Germinal center (tissue), 1 donor: Measurements from ENCODE around the gene SPEG.
"Not testable (repeated sequence)": the region's sequence is repeated elsewhere in the genome, so short reads cannot be mapped to it uniquely, and the experiment has no call there.

Experiments
- DNase-seq: peaks from one replicate; pipeline ENCODE4 v3.0.0; 2012; ENCODE audit warnings: mixed read lengths, low spot score

SPEG gene

GRCh38 chr2:219434718-219435525 is at the start of gene SPEG:
SPEG (plus strand) TSS chr2:219434843; CDS start chr2:219434978, 135 bp downstream.
- no peak for DNase-seq

DNA sequence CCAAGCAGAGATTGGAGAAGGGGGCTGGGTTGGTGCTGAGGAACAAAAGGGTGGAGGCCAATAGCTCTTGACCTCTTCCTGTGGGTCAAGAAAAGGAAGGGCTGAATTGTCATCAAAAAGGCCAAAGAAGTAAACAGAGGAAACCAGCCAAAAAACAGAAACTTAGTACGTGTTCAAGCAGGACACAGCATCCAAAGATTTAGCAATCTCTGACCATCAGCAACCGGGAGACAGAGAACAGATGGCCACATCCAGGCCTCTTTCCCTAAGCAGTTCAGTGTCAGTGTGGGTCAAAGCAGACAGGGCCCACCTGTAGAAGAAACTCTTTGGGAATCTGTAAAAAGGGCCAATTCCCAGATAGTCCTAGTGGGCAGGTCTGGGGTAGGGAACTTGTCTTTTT is 49.8 kb upstream of the SPEG start:
- no peak for DNase-seq

DNA sequence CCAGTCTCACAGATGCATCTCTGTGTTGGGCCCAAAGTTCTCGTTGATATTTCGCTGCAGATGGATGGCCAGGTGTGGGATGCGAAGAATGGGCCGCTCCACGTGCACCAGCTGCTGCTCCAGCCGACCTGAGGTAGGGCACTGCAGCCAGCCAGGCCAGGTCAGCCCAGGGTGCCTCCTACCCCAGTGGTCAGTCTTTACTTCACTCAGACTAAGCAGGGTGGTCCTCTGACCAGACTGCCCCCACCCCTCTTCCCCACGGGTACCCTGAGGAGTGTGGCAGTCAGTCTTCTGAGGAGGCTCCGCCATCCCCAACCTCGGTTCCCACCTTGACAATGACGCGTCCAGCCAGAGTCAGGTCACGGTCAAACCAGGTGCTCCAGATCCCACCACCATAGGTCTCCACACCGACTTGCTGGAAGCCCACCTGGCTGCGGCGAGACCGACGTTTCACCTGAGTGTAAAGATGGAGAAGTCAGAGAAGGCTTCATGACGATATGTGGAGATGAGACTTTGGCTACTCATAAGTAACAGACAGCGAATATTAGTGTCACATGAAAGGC is 48.6 kb upstream of the SPEG start:
- DNase-seq: no peak

DNA sequence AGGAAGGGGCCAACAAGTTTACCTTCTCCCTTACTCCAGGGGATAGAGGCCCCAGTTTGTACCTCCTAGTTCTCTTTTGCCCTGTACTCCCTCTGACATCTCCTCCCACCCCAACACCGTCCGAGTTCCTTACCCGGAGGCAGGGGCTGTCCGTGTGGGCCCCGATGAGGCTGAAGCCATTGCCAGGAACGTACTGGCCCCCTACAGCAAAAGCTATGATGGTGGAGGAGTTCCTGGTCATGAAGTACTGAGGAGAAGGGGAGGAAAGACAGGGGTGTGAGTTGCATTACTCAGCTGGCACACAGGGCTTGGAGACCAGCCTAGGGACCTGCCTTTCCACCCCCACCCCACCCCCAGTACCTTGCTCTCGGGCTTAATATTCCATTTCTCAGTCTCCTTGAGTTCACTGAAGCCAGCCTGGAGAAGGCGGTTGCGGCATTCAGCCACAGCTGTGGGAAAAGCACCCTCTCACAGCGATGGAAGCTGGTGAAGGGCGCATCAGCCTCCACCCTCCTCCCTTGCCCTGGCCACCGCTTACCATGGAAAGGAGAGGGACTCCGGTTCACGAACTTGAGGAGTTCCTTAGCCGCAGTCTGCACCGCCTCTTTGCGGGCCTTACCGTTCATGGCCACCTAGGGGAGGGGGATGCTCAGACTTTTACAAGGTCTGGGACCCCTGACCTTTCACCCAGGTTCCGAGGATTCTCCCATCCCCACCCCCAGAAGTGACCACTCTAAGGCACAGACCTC is 47.9 kb upstream of the SPEG start:
- DNase-seq: no peak

- DNase-seq: peak; percentile 97
Observed at GRCh38 chr2:219387306-219388120, 47.1 kb upstream of the SPEG start, which contains the start of gene DNPEP. DNPEP (minus strand) TSS chr2:219387912; CDS start chr2:219387794, 118 bp downstream.

DNA sequence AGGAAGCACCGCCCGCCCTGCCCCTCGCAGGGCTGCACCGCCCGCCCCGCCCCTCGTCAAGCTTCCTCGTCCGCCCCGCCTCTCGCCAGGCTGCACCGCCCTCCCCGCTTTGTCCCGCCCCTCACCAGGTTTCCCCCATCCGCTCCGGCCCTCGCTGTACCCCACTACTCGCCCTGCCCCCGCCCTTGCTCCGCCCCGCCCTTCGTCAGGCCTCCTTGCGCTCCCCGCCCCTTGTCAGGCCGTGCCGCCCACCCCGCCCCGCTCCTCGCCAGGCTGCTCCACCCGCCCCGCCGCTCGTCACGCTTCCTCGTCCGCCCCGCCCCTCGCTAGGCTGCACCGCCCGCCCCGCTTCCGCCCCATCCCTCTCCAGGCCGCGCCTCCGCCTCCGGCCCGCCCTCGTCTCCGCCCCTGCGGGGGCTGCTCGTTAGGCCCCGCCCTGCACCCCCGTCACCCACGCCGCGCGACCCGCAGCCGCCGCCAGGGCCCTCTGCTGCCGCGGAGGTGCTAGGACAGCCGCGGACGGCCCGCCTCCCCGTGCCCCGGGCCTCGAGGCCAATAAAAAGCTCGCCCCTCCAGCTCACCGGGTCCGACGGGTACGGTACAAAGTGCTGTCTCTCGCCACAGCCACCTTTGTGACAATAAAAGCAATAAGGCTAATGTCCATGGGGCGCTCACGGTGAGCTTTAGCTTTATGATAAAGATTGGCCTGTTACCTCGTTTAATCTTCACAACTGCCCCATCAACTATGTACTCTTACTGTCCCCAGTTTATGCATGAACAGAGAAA is 46.3 kb upstream of the SPEG start:
- DNase-seq: peak; percentile 98

GRCh38 chr2:219388907-219389156 is 45.8 kb upstream of the SPEG start:
- no peak for DNase-seq

DNA sequence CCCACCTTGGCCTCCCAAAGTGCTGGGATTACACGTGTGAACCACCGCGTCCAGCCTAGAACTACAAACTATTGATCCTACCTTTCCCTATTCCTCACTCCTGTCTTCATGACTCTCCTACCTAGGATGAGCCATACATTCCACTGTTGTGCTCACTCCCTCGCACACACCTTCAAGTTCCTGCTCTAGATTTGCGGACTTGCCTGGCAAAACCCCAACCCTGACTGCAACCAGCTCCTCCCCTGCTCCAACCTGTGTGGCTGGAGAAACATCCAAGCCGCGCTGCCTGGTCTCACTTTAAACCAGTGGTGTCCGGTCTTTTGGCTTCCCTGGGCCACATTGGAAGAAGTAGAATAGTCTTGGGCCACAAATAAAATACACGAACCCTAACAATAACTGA is 41.9 kb upstream of the SPEG start:
- DNase-seq: no peak

DNA sequence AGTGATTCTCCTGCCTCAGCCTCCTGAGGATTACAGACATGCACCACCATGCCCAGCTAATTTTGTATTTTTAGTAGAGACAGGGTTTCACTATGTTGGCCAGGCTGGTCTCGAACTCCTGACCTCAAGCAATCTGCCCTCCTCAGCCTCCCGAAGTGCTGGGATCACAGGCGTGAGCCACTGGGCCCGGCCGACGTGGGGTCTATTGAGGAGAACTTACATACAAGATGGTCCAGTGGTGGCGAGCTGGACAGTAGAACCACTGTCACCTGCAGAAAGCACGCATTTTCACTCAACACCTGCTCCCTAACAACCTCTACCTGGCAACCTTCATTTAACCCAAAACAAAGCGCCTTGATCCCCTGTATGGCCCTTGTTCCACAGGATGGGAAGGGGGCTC is 39.6 kb upstream of the SPEG start:
- not testable (repeated sequence) for DNase-seq

DNA sequence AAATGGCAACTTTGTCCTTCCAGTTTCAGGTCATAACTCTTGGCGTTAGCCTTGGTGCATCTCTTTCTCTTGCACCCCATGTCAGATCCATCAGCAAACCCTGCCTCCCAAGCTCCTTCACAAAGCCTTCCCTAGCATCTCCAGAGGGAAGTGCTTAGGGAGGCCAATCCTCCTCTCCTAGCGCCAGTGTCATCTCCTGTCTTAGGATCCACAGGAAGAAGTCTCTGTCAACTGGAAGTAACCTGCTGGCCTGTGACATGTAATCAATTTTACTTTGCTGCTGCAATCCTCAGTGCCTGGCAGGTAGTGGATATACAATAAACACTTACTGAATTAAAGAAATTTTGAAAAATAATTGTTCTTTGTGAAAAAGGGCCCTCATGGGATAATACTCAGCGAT is 39.0 kb upstream of the SPEG start:
- no peak for DNase-seq

GRCh38 chr2:219396863-219397457 is 37.7 kb upstream of the SPEG start:
- no peak for DNase-seq

- DNase-seq: no peak
Observed at GRCh38 chr2:219398721-219399363, 35.8 kb upstream of the SPEG start.

DNA sequence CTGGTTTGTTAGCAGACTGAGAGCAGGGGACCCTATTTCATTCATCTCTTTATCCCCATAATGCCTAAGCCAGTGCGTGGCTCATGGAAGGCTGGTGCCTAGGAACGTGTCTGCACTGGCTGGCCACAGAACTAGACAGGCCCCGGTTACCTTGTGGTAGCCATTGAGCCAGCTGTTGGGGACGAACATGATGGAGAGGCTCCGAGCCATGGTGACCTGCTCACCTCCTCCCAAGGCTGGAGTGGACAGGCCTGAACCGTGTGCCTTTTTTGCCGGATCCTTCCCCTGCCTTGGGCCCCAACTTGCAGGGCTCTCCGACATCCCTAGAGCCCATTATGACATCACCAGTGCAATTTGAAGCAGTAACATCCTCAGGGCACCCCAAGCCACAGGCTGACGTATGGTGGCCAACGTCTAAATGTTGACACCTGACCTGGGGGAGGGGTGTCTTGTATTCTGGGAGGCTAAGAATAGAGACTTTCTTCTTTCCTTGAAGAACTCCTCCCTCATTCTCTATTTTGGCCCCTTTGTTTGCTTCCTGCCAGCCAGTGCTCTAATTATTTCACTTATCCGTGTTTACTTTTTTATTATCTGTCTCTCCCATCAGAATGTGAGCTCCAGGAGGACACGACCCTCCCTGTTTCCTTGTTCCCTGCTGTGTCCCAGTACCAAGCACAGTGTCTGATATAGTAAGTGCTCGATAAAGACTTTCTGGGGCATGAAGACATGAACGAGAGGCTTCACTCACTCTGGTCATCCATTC is 34.7 kb upstream of the SPEG start:
- DNase-seq: no peak

DNA sequence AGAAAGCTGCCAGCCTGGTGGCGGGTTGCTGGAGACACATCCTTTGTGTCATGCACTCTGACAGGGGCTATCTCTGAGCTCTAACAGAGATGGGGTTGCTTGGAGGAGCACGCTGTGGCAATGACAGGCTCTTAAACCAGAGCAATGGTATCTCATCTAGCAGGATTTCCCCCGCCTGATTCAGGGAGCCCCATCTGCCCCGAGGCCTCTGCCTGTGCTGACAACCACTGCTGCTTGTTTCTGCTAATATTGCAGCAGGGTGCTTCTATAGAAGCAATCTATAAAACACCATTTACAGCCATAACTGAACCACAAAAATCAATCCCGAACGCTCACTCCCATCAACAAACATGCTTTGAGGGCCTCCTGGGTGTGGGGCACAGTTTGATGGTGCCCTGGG is 34.1 kb upstream of the SPEG start:
- no peak for DNase-seq

- no peak for DNase-seq
Observed at GRCh38 chr2:219401606-219402005, 33.0 kb upstream of the SPEG start.

- peak; percentile 71 for DNase-seq
Observed at GRCh38 chr2:219402665-219403515, 31.8 kb upstream of the SPEG start.

DNA sequence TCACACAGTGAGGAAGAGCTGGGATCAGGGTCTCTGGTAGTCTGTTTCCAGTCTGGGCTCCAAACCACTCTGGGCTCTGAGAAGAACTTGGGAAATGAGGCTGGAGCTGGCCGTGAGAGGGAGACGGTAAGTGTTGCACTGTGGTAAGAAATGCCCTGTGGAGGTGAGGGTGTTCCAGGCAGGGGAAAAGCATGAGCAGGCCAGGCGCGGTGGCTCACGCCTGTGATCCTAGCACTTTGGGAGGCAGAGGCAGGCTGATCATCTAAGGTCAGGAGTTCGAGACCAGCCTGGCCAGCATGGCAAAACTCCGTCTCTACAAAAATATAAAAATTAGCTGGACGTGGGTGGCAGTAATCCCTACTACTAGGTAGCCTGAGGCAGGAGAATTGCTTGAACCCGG is 30.8 kb upstream of the SPEG start:
- no peak for DNase-seq

DNA sequence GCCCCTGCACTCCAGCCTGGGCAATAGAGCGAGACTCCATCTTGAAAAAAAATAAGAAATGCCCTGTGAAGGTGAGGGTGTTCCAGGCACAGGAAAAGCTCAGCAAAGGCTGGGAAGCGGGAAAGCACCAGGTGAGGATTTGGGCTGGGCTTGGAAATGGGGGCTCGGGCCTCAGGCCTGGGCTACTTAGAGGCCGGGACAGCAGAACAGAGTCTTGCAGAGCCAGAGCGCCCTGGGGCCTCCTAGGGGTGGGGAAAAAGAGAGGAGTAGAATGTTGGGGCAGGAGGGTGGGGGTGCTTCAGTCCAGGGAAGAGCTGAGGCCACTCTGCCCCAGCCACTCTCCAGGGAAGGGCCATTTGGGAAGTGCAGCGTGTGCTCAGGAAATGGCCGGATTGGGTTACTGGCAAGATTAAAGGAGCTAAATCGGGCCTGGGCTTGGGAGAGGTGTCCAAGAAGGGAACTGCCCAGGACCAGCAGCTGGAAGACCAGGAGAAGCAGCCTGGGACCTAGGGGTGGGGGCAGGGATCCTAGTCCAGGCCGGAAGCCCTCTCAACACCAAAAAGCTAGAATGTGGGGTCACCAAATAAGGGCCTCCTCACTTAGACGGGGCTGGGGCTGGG is 30.2 kb upstream of the SPEG start:
- no peak for DNase-seq

DNA sequence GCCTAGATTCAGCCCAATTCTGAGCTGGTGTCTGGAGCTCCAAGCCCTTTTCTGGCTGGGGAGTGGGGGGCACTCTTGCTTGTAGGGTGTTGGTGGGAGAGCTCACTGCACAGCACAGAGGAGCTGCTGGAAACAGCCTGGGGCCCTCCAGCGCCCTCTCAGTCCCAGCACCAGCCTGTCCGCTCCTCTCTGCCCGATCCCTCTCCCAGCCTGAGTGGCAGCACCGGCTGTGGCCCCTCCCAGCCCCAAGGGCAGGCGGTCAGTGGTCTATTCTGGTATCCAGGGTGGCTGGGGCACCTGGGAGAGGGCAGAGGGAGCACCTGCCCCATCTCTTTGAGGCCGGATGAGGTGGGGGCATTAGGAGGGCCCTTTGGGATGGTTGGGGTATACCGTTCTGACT is 29.7 kb upstream of the SPEG start:
- no peak for DNase-seq
